ENCODE measurements around the gene RHCE. TPM values are rescaled to one million over a fixed set of nuclear protein-coding genes. Genes with fewer than 3 reads are reported as not detected.
"Not testable (repeated sequence)": the region's sequence is repeated elsewhere in the genome, so short reads cannot be mapped to it uniquely, and the experiment has no call there.

RHCE gene
- total and polyA plus RNA-seq, 9 of the 15 experiments (the other 6 are each of a cell fraction or from before 2014, with no cell fraction given), result 5.4 to 31.5 (median 12.6) TPM

DNA sequence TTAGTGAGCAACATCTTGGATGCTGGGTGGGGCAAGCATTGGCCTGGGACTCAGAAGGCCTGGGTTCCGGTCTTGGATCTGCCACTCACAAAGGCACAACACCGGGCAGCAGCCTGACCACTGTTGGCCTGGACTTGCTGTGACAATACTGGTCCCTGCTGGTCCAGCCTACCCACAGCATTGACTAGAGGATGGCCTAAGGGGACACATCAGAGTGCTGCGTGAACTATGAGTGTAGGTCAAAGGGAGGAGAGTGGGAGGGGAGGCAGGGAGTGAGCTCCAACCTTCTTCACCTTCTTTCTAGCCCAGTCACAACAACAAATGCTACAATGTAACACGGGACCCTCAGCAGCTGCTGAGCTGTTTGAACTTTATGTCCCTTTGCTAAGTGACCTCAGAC lies 51.4 kb downstream of the RHCE start:
- H3K27me3 ChIP-seq (ENCODE audit: control insufficient read depth in 2 of 2, insufficient read depth in 2 of 2, low read length in 2 of 2), result no peaks in the 10 kb centered on the region
- H3K4me3 ChIP-seq, result no peak overlapping the region
- no peak overlapping the region for H2AFZ ChIP-seq (ENCODE audit: low read depth, low read length)
- no peaks in the 10 kb centered on the region for H3K36me3 ChIP-seq (ENCODE audit: control insufficient read depth, insufficient read depth, low read length)
- ChIA-PET POLR2A (interaction anchor here (0.5 to 1.1 kb wide), 4 partner anchors 30 to 206 kb away, joined by 3 to 8 read pairs (median 4); no protein-coding TSS in a partner anchor), CTCF (ENCODE audit: low intra/inter-chr PET ratio) (no interaction called here)
- no peaks in the 10 kb centered on the region for H3K9me3 ChIP-seq (replicated peaks; ENCODE audit: control insufficient read depth, insufficient read depth, low read depth, low read length)
- in situ Hi-C loops (cut with MboI), result no loop called here
- BruUV-seq (replicated peaks), result no TSS peak
- TF ChIP-seq, protein P1, sequence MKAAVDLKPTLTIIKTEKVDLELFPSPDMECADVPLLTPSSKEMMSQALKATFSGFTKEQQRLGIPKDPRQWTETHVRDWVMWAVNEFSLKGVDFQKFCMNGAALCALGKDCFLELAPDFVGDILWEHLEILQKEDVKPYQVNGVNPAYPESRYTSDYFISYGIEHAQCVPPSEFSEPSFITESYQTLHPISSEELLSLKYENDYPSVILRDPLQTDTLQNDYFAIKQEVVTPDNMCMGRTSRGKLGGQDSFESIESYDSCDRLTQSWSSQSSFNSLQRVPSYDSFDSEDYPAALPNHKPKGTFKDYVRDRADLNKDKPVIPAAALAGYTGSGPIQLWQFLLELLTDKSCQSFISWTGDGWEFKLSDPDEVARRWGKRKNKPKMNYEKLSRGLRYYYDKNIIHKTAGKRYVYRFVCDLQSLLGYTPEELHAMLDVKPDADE (conservative IDR thresholded peaks at IDR 0.05; ENCODE audit: control insufficient read depth, low read depth, low read length), result 0 out of 2 replicates have a peak, but pooled peaks have one; percentile 23
- TF ChIP-seq ZNF121 (CRISPR knock-in tag; conservative IDR thresholded peaks at IDR 0.05) (no peak), ZNF239 (CRISPR knock-in tag; IDR thresholded peaks at IDR 0.05) (no peak), ZNF12 (CRISPR knock-in tag; IDR thresholded peaks at IDR 0.05) (peak; percentile 18; the same call in 1 of the 2 replicates), FOXJ3 (CRISPR knock-in tag; IDR thresholded peaks at IDR 0.05) (no peak), RAD21 (CRISPR knock-in tag; conservative IDR thresholded peaks at IDR 0.05 in 1 of 2, IDR thresholded peaks at IDR 0.05 in 1 of 2) (peak in 1 of 2 experiments; percentile 25; a peak in 1 of 4 replicates)
- TF ChIP-seq, protein P2, sequence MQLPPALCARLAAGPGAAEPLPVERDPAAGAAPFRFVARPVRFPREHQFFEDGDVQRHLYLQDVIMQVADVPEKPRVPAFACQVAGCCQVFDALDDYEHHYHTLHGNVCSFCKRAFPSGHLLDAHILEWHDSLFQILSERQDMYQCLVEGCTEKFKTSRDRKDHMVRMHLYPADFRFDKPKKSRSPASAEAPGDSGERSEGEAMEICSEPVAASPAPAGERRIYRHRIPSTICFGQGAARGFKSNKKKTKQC (CRISPR knock-in tag; IDR thresholded peaks at IDR 0.05), result no peak
- TF ChIP-seq, protein P3, sequence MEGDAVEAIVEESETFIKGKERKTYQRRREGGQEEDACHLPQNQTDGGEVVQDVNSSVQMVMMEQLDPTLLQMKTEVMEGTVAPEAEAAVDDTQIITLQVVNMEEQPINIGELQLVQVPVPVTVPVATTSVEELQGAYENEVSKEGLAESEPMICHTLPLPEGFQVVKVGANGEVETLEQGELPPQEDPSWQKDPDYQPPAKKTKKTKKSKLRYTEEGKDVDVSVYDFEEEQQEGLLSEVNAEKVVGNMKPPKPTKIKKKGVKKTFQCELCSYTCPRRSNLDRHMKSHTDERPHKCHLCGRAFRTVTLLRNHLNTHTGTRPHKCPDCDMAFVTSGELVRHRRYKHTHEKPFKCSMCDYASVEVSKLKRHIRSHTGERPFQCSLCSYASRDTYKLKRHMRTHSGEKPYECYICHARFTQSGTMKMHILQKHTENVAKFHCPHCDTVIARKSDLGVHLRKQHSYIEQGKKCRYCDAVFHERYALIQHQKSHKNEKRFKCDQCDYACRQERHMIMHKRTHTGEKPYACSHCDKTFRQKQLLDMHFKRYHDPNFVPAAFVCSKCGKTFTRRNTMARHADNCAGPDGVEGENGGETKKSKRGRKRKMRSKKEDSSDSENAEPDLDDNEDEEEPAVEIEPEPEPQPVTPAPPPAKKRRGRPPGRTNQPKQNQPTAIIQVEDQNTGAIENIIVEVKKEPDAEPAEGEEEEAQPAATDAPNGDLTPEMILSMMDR (IDR thresholded peaks at IDR 0.05 in 2 of 3, conservative IDR thresholded peaks at IDR 0.05 in 1 of 3; ENCODE audit: insufficient read depth in 2 of 3, low read depth in 1 of 3, low read length in 3 of 3), result peak in 2 of 3 experiments; percentile 21 to 34; a peak in 3 of 6 replicates
- FAIRE-seq, result no peak
- H3K4me1 ChIP-seq (replicated peaks in 1 of 2; ENCODE audit: control insufficient read depth in 2 of 2, insufficient read depth in 2 of 2, low read length in 2 of 2), result peaks cover 14 to 16% of the 10 kb centered on the region in 2 experiments
- H3K79me2 ChIP-seq (ENCODE audit: control insufficient read depth, insufficient read depth, low read length), result no peaks in the 10 kb centered on the region
- peak overlapping the region; percentile 8; the same call in 1 of the 2 replicates for H3K4me2 ChIP-seq (ENCODE audit: insufficient read depth, low read length)
- 45% methylated on average over 4 of the region's 4 CpGs for WGBS (ENCODE audit: insufficient coverage, low coverage, missing lambda C conversion rate)
- DNase-seq (ENCODE audit: extremely low read depth in 1 of 4, low spot score in 3 of 4), result peak; percentile 24 to 60 (median 34)
- intact Hi-C loops (cut with micrococcal nuclease), result no loop called here
- no peaks in the 10 kb centered on the region for H3K9me1 ChIP-seq (ENCODE audit: control insufficient read depth, insufficient read depth, low read length)
- peak overlapping the region in 1 of 2 experiments; percentile 47; a peak in 2 of 4 replicates for H3K9ac ChIP-seq (ENCODE audit: insufficient read depth in 1 of 2, low read depth in 2 of 2, low read length in 2 of 2)
- peak; percentile 82 for ATAC-seq
- no peaks in the 10 kb centered on the region for H4K20me1 ChIP-seq (replicated peaks; ENCODE audit: control insufficient read depth, insufficient read depth, low read length)
- no peak overlapping the region for H3K27ac ChIP-seq (ENCODE audit: extremely low read depth, low read depth, low read length)

DNA sequence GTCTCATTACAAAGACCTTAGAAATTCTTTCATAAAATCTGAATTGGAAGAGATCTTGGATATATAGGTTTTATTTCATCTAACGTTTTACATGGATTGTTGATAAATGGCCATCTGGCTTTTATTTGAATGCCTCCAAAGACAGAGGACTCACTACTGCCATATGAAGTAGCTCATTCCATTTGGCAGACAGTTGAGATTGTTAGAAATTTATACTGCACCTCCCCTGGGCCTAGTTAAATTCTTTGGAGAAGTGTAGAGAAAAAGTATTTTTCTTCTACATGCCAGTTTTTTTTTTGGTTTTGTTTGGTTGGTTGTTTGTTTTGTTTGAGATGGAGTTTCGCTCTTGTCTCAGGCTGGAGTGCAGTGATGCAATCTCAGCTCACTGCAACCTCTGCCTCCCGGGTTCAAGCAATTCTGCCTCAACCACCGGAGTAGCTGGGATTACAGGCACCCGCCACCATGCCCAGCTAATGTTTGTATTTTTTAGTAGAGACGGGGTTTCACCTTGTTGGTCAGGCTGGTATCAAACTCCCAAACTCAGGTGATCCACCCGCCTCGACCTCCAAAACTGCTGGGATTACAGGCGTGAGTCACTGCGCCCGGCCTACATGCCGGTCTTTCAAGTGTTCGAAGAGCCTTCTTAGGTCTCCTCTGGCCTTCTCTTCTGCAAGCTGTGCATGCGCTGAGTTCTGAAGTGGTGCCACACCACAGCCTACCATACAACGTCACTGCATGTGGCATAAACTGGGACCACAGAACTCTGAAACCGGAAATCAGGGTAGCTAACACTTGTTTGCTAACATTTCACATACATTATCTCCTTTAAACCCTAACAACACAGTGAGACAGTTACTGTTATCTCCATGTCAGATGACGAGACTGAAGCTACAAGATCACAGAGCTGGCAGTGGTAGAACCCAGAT lies 57.7 kb downstream of the RHCE start:
- intact Hi-C loops (cut with micrococcal nuclease); in situ Hi-C loops (cut with MboI); H3K4me3 ChIP-seq; H3K9ac ChIP-seq (ENCODE audit: insufficient read depth in 1 of 2, low read depth in 2 of 2, low read length in 2 of 2); CTCF ChIA-PET (ENCODE audit: low intra/inter-chr PET ratio); ATAC-seq; H2AFZ ChIP-seq (ENCODE audit: low read depth, low read length); H4K20me1 ChIP-seq (replicated peaks; ENCODE audit: control insufficient read depth, insufficient read depth, low read length); BruUV-seq (replicated peaks); DNase-seq (ENCODE audit: extremely low read depth in 1 of 4, low spot score in 3 of 4); H3K27ac ChIP-seq (ENCODE audit: extremely low read depth, low read depth, low read length); H3K9me3 ChIP-seq (replicated peaks; ENCODE audit: control insufficient read depth, insufficient read depth, low read depth, low read length); H3K4me2 ChIP-seq (ENCODE audit: insufficient read depth, low read length); H3K9me1 ChIP-seq (ENCODE audit: control insufficient read depth, insufficient read depth, low read length); H3K79me2 ChIP-seq (ENCODE audit: control insufficient read depth, insufficient read depth, low read length); H3K27me3 ChIP-seq (ENCODE audit: control insufficient read depth in 2 of 2, insufficient read depth in 2 of 2, low read length in 2 of 2); H3K4me1 ChIP-seq (replicated peaks in 1 of 2; ENCODE audit: control insufficient read depth in 2 of 2, insufficient read depth in 2 of 2, low read length in 2 of 2); POLR2A ChIA-PET: not testable (repeated sequence)
- WGBS (ENCODE audit: insufficient coverage, low coverage, missing lambda C conversion rate), result no CpG with 5 or more reads among the region's 17 CpGs
- peak; percentile 72 for FAIRE-seq
- peaks cover 35% of the 10 kb centered on the region for H3K36me3 ChIP-seq (ENCODE audit: control insufficient read depth, insufficient read depth, low read length)

Data from K562 (cell line).